Prostate gland (tissue), 2 donors: ENCODE data around the gene CEP104. TPM values are rescaled to one million over a fixed set of nuclear protein-coding genes. Genes with fewer than 3 reads are reported as not detected.
"Not testable (repeated sequence)": the region's sequence is repeated elsewhere in the genome, so short reads cannot be mapped to it uniquely, and the experiment has no call there.

ENCODE experiments used
- DNase-seq: peaks from one replicate; pipeline ENCODE4 v3.0.0-alpha.2; 2019; ENCODE audit warnings: low spot score
- H3K27ac ChIP-seq, 2 donors: fragments of 200-600 bp; sonication (generic); 2 replicates each; pipeline ENCODE4 v1.5.1; 2017 to 2019
- H3K27me3 ChIP-seq: fragments of 200-600 bp; sonication (generic); replicated peaks from 2 replicates; pipeline ENCODE4 v1.5.1; 2019; ENCODE audit not compliant: insufficient read depth
- H3K36me3 ChIP-seq, 2 donors: fragments of 200-600 bp; sonication (generic); 1 replicate in 1 of 2; 2 replicates in 1 of 2; pipeline versions ENCODE4 v1.5.1 to v1.8.1; 2017 to 2019
- H3K4me1 ChIP-seq: fragments of 200-600 bp; sonication (generic); replicated peaks from 2 replicates; pipeline ENCODE4 v1.5.1; 2019
- H3K4me3 ChIP-seq, 2 donors: fragments of 200-600 bp; sonication (generic); 2 replicates each; pipeline ENCODE4 v1.5.1; 2017 to 2019
- H3K9me3 ChIP-seq: fragments of 200-600 bp; sonication (generic); 2 replicates; pipeline ENCODE4 v1.5.1; 2017
- POLR2A ChIP-seq: fragments of 450-650 bp; IDR thresholded peaks from one replicate; pipeline ENCODE4 v1.6.1; 2016; ENCODE audit warnings: antibody characterized with exemption, mild to moderate bottlenecking
- POLR2AphosphoS5 ChIP-seq: sonication (generic); formaldehyde crosslinking; IDR thresholded peaks from one replicate; pipeline ENCODE4 v1.6.1; 2017; ENCODE audit warnings: antibody characterized with exemption
- WGBS: methylation state at CpG from one replicate; pipeline ENCODE4 v1.1.5; 2018; 5-methylcytosine and 5-hydroxymethylcytosine counted together
- intact Hi-C: fragments of 100-400 bp; cut with DNase I; formaldehyde crosslinking; loops from one replicate; pipeline ENCODE4 v1.14.2; 2022
- total RNA-seq, 2 donors: library from RNA; depleted of rRNA; stranded (reverse); fragments of >200 nt; gene quantifications; one replicate each; pipeline ENCODE4 v1.1.0, GENCODE V29; 2016
- TF ChIP-seq, protein P1 (sequence below), 4 experiments: fragments of 200-600 bp in 2 of 4; fragments of 450-650 bp in 2 of 4; sonication (generic) in 2 of 4; IDR thresholded peaks; 1 replicate in 3 of 4; 2 replicates in 1 of 4; pipeline ENCODE4 v1.5.1; 2016 to 2019; ENCODE audit warnings: antibody characterized with exemption in 4 of 4, mild to moderate bottlenecking in 2 of 4, moderate library complexity in 2 of 4

CEP104 gene
- total RNA-seq, 2 donors from 2014 or later: 20.9 to 28.5 TPM

DNA sequence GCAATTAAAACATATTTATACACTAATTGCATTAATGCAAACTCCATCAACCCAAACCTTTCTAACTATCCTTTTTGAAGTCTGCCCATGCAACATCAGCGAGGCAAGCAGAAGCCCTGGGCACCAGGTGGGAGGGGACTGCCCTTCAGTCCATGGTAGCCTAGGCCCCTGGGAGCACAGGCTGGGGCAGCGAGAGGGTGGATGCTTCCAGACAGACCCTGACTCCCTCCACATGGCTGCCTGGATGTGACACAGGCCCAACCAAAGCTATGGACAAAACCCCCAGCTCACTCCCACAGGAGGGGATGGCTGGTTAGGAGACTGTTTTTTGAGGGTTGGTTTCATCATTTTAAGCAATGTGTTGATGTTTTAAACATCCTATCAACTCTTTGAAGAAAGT is 42.9 kb downstream of the CEP104 start:
- H3K27me3 ChIP-seq: no peaks in the 10 kb centered on the region
- H3K36me3 ChIP-seq: peaks cover 0 to 8% of the 10 kb centered on the region in 2 donors
- intact Hi-C loops: no loop called here
- no peak for DNase-seq
- 100% methylated on average over 2 of the region's 2 CpGs for WGBS
- H3K4me3 ChIP-seq: no peak overlapping the region
- no peak for TF ChIP-seq POLR2A
- TF ChIP-seq, protein P1, sequence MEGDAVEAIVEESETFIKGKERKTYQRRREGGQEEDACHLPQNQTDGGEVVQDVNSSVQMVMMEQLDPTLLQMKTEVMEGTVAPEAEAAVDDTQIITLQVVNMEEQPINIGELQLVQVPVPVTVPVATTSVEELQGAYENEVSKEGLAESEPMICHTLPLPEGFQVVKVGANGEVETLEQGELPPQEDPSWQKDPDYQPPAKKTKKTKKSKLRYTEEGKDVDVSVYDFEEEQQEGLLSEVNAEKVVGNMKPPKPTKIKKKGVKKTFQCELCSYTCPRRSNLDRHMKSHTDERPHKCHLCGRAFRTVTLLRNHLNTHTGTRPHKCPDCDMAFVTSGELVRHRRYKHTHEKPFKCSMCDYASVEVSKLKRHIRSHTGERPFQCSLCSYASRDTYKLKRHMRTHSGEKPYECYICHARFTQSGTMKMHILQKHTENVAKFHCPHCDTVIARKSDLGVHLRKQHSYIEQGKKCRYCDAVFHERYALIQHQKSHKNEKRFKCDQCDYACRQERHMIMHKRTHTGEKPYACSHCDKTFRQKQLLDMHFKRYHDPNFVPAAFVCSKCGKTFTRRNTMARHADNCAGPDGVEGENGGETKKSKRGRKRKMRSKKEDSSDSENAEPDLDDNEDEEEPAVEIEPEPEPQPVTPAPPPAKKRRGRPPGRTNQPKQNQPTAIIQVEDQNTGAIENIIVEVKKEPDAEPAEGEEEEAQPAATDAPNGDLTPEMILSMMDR (IDR thresholded peaks at IDR 0.05): no peak
- no peaks in the 10 kb centered on the region for H3K9me3 ChIP-seq
- no peak overlapping the region for H3K27ac ChIP-seq
- H3K4me1 ChIP-seq: no peaks in the 10 kb centered on the region

DNA sequence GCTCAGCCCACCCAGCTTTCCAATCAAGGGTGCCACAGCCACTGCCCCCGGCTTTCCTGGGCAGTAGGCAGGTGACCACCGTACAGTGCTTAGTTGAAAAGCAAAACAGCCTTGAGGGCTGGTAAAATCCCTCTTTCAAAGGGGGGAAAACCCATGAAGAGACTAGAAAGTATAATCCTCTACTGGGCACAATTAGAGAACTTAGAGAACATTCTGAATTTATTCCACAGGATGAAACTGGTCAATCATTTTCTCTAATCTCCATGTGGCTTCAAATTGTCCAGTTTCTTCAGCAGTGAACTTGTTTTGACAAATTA is 45.5 kb downstream of the CEP104 start:
- peaks cover 0 to 8% of the 10 kb centered on the region in 2 donors for H3K36me3 ChIP-seq
- no peaks in the 10 kb centered on the region for H3K4me1 ChIP-seq
- WGBS: 52% methylated on average over 2 of the region's 2 CpGs
- H3K27me3 ChIP-seq: no peaks in the 10 kb centered on the region
- intact Hi-C loops: no loop called here
- no peak for DNase-seq
- no peak overlapping the region for H3K4me3 ChIP-seq
- H3K9me3 ChIP-seq: no peaks in the 10 kb centered on the region
- TF ChIP-seq POLR2AphosphoS5 (no peak), POLR2A (no peak)
- TF ChIP-seq, protein P1 (IDR thresholded peaks at IDR 0.05): no peak
- H3K27ac ChIP-seq: no peak overlapping the region

DNA sequence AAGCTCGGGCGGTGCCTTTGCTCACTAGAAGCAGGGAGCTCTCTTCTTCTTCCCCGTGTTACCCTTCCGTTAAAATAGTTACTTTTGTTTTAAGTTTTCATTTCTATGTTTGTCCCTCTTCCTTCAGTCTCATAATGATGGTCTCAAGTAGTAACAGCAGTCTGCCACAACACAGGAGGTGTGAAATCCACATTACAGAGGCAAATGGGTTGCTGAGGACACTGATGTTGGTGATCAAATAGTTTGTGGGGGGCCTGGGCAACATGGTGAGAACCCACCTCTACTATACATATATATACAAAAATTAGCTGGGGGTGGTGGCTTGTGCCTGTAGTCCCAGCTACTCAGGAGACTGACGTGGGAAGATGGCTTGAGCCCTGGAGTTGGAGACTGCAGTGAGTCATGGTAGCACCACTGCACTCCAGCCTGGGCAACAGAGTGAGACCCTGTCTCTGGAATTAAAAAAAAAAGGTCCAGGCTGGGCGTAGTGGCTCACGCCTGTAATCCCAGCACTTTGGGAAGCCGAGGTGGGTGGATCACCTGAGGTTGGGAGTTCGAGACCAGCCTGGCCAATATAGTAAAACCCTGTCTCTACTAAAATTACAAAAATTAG is 46.8 kb downstream of the CEP104 start:
- H3K36me3 ChIP-seq, intact Hi-C loops, H3K27ac ChIP-seq, H3K9me3 ChIP-seq, H3K4me3 ChIP-seq, H3K27me3 ChIP-seq, DNase-seq, H3K4me1 ChIP-seq: not testable (repeated sequence)
- 68% methylated on average over 9 of the region's 9 CpGs for WGBS

DNA sequence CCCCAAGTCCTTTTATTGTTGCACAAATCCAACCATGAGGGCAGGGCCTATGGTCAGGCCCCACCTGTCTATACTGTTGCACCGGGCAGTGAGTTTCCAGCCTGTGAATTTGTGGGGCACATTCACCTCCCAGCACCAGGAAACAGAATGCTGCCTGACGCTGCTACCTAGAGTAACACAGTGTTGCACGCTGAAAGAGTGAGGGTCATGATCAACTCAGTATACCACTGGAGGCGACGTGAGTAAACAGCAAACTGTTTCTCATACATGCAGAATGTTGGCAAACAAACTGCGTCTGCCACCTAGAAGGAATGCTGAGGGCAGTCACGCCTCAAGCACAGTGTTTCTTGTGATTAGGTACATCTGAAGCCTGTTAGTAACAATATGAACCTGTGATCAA is 47.3 kb downstream of the CEP104 start:
- Histone ChIP-seq H3K4me1 (no peaks in the 10 kb centered on the region), H3K9me3 (no peaks in the 10 kb centered on the region), H3K36me3 (peaks cover 0 to under 1% of the 10 kb centered on the region in 2 donors), H3K27me3 (no peaks in the 10 kb centered on the region), H3K4me3 (no peak overlapping the region), H3K27ac (no peak overlapping the region)
- WGBS: 47% methylated on average over 7 of the region's 7 CpGs
- no peak for DNase-seq
- TF ChIP-seq, protein P1 (IDR thresholded peaks at IDR 0.05): no peak
- TF ChIP-seq POLR2AphosphoS5 (no peak), POLR2A (no peak)
- intact Hi-C loops: no loop called here

DNA sequence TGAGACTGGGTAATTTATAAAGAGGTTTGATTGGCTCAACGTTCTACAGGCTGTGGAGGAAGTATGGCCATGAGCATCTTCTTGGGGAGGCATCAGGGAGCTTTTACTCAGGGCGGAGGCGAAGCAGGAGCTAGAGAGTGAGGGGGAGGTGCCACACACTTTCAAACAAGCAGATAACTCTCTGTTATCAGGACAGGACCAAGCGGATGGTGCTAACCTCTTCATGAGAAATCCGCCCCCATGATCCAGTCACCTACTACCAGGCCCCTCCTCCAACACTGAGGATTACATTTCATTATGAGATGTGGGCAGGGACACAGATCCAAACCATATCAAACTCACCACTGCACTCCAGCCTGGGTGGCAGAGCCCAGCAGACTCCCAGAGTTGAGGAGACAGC is 49.2 kb downstream of the CEP104 start:
- Histone ChIP-seq H3K4me3 (no peak overlapping the region), H3K36me3 (no peaks in the 10 kb centered on the region), H3K9me3 (no peaks in the 10 kb centered on the region), H3K27me3 (no peaks in the 10 kb centered on the region), H3K27ac (no peak overlapping the region), H3K4me1 (no peaks in the 10 kb centered on the region)
- TF ChIP-seq POLR2AphosphoS5 (no peak), POLR2A (no peak)
- TF ChIP-seq, protein P1 (IDR thresholded peaks at IDR 0.05): no peak
- intact Hi-C loops: no loop called here
- 88% methylated on average over 4 of the region's 5 CpGs for WGBS
- DNase-seq: no peak
